T47D (cell line): Measurements from ENCODE around the gene CRELD2.

ENCODE experiments used
- DNase-seq, 2 experiments: peaks; one replicate each; pipeline versions ENCODE4 v3.0.0 to v3.0.0-alpha.2; 2011 to 2012; ENCODE audit warnings: low read depth in 1 of 2, low spot score in 1 of 2
- JUND ChIP-seq: IDR thresholded peaks from 2 replicates; pipeline ENCODE4 v1.6.1; 2012; ENCODE audit warnings: low read depth
- in situ Hi-C: cut with HindIII; loops from 2 replicates; pipeline ENCODE4 v1.10.0; 2016; ENCODE audit warnings: low sequenced_read_pairs, low pct_unique_long_range_greater_than_20kb

CRELD2 gene

DNA sequence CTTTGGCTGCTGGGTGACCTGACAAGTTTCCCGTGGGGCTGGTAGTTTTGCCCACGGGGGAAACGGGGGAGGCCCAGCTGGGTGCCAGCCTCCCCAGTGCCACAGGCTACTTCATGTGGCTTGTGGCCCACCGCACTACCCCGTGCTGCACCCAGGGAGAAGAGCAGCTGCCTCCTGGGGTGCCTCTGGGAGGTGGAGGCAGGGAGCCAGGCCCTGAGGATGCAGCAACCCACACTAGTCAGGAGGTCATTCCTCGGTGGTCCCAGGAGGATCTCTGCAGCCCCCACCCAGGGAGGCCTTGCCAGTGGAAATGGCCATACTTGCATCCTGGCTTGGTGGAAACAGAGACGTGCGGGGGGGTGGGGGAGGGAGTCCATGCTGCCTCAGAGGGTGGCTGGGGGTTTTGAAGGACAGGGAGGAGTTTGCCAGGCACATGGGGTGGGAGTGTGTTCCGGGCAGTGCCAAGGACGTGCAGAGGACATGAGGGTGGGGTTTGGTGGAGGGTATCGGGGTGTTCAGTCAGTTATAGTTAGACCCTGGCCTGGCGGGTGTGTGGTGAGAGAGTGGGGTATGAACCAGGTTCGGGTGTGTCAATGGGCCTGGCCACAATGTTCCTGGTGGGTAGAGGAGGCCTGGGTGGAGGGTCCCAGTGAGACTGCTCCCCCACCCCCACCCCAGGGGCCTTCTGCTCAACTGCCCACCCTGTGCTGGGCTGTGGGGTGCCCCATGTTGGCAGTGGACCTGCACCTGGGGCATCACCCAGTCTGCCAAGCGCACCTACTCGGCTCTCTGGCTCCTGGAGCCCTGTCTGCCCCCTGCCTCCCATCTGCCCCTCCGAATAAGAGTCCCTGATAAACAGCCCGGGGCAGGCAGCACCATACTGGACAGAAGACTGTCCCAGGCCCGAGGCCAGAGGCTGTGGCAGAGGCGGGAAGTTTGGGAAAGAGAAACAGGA is 46.0 kb downstream of the CRELD2 start:
- in situ Hi-C loops = no loop called here
- no peak for DNase-seq
- TF ChIP-seq JUND = no peak

GRCh38 chr22:49965091-49966040 is 46.9 kb downstream of the CRELD2 start:
- no peak for DNase-seq
- in situ Hi-C loops = no loop called here
- TF ChIP-seq JUND = no peak

DNA sequence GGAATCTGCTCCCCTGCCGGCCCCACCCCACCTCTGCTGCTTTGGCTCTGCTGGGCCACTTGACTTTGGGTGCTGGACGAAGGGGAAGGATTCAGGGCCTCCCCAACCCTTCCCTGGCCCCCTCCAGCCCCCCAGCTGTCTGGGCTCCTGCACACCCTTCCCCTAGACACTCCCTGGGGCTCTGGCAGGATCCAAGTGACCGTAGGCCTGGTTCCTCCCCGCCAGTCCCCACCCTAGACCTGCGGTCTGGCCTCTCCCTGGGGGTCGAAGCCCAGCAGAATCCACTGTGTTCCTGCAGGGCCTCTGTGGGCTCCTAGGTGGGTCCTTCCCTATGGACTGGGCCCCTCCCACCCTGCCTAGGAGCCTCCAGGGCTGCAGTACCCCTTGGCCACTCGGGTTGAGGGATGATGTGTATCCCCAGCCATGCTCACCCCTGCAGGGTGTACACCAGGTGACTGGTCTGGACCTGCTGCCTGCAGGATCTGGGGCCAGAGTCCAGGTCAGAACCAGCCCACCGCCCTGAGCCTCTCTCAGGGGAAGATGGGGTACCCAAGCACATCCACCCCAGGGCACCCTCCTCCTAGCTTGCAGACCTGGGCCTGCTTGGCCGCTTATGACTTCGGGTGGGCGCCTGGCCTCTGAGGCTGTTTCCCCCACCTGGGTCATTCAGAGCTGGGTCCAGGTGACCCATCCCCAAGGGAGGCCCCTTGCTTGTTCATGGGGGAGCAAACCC is 47.8 kb downstream of the CRELD2 start:
- in situ Hi-C loops = no loop called here
- no peak for DNase-seq
- no peak for TF ChIP-seq JUND

DNA sequence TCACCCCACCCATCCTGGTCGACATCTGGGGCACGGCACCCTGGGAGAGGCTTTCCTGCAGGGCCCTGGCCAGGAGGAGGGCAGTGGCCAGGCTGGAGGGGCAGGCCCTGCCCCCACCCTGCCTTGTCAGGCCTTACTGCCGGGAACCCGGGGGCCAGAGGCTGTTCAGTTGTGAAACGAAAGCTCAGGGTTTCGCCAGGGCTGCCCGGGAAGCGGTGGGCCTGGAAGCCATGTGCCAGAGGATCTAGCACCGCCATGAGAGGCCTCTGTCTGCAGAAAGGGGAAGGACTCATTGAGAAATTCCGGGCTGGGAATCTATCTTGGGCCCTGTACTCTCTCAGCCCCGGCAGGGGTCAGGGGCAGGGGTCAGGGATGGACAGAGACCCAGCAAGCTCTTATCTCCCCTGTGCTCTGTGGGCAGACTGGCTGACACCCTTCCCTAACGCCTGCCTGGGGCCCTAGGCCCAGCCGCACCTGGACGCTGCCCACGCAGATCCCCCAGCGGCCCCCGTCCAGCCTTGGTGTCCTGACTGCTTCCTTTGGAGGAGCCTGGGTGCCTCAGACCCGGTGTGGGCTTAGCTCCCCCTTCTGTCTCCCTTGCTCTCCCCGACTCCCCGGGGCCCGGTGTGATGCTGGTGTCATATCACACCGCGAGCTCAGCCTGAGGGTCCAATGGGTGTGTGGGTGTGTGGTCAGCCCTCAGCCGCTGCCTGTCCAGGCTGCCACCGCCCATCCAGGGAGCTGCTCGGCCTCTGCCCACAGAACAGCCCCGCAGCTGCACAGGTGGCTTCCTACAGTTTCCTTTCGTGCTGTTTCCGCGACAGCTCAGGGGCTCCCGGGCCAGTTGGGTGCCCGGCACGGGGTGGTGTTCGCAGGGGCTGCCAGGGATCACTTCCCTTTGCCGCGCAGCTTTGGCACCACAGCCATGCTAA is 48.6 kb downstream of the CRELD2 start:
- TF ChIP-seq JUND = no peak
- in situ Hi-C loops = no loop called here
- DNase-seq = no peak

DNA sequence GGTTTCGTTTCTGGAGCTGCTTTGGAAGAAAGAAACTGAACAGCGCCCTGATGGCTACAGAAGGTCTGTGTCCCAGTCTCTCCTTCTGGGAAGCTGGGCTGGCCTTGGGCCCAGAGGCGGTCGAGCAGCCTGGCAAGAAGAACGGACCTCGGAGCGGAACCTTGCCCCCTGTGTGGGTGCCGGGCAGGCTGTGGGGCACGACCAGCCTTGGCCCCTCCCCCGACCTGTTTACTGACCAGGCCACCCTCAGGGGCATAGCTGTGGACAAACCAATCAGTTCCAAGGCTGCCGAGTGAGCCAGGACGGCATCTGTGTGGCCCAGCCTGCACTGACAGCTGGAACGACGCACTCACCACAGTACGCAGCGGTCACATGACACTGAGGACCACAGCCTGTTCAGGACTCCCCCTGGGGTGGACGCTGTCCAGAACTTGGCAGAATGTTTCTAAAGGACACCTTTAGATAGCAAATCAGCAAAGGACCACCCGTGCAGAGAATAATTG is 49.3 kb downstream of the CRELD2 start:
- in situ Hi-C loops = no loop called here
- no peak for TF ChIP-seq JUND

DNA sequence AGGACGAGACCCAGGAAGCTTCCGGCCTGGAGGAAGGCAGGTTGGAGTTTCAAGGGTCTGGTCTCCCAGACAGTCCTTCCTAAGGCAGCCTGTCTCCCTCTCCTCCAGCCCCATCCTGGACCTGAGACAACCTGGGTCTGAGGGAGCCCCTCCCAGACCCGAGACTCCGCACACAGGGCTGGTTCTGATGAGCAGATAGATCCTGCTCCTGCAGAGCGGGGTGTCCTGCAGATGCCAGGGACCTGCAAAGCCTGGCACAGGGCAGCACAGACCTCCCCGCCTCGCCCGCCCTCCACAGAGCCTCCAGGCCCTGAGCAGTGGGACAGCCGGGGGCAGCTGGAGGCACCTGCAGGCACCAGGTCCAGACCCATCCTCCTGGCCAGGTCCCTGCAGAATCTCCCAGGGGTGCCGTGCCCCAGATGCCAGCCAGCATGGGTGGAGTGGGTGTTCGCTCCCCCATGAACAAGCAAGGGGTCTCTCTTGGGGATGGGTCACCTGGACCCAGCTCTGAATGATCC is 49.9 kb downstream of the CRELD2 start:
- TF ChIP-seq JUND = no peak
- no peak for DNase-seq
- in situ Hi-C loops = no loop called here

More for the DNA sequence above, 49.3 kb downstream of the CRELD2 start:
- peak; percentile 56 to 73 for DNase-seq

- DNase-seq = no peak
- in situ Hi-C loops = no loop called here
- TF ChIP-seq JUND = no peak
Measured at GRCh38 chr22:49968831-49969661, 50.6 kb downstream of the CRELD2 start.

- in situ Hi-C loops = no loop called here
- TF ChIP-seq JUND = no peak
- DNase-seq = no peak
Measured at GRCh38 chr22:49969751-49970527, 51.5 kb downstream of the CRELD2 start.

DNA sequence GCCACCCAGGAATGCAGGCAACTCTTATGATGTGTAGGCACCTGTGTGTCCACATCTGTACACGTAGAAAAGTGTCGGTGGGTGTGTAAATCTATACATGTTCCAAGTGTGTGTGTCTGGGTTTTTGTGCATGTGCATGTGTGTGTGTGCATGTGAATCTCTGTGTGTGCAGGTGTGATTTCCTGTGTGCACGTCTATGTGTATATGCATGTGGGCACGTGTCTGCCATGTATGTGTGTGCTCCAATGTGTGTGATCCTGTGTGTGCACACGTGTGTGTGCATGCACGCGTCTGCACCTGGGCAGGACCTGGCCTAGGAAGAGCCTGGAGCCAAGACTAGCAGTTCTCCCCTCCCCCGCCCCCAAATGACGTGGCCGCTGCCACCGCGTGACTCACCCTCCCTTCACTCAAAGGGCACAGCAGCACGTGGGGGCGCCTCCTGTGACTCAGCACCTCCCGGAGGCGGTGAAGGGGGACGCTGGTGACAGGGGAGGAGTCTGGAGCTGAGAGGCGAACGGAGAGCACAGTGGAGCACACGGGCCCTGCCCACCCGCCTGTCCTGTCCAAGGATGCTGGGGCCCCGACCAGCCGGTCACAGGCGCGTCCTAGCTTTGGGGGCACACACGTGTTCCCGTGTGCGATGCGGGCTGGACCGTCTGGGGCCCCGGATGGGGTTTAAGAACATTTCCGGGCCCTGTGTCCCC is 52.2 kb downstream of the CRELD2 start:
- peak; percentile 84; the same call in 1 of the 2 replicates for TF ChIP-seq JUND
- peak; percentile 66 to 98 for DNase-seq
- in situ Hi-C loops = no loop called here
